H9 (cell line): Measurements from ENCODE around the gene PRKAG2. TPM values are rescaled to one million over a fixed set of nuclear protein-coding genes. Genes with fewer than 3 reads are reported as not detected.

Experiments used
- DNase-seq: peaks from one replicate; pipeline ENCODE4 v3.0.0-alpha.2; 2017
- H2AFZ ChIP-seq: one replicate; pipeline ENCODE4 v1.6.1; 2013; ENCODE audit warnings: mild to moderate bottlenecking, low read length, control low read depth, moderate library complexity
- H2AK5ac ChIP-seq: 2 replicates; pipeline ENCODE4 v1.6.1; 2013; ENCODE audit warnings: low read length, control low read depth, mixed read lengths; ENCODE audit not compliant: insufficient read length
- H2BK120ac ChIP-seq: one replicate; pipeline ENCODE4 v1.6.1; 2013; ENCODE audit warnings: low read depth, mild to moderate bottlenecking, low read length, control low read depth, inconsistent platforms; ENCODE audit not compliant: poor library complexity, severe bottlenecking
- H2BK12ac ChIP-seq: 2 replicates; pipeline ENCODE4 v1.6.1; 2013; ENCODE audit warnings: low read length, control low read depth, mixed read lengths, low read depth; ENCODE audit not compliant: insufficient read length
- H2BK15ac ChIP-seq: 2 replicates; pipeline ENCODE4 v1.6.1; 2013; ENCODE audit warnings: low read depth, low read length, control low read depth
- H2BK20ac ChIP-seq: one replicate; pipeline ENCODE4 v1.6.1; 2013; ENCODE audit warnings: low read depth, mild to moderate bottlenecking, low read length, control low read depth, inconsistent platforms; ENCODE audit not compliant: poor library complexity, severe bottlenecking
- H2BK5ac ChIP-seq: 2 replicates; pipeline ENCODE4 v1.6.1; 2013; ENCODE audit warnings: low read length, control low read depth, mixed read lengths; ENCODE audit not compliant: insufficient read length
- H3K14ac ChIP-seq: 2 replicates; pipeline ENCODE4 v1.6.1; 2013; ENCODE audit warnings: low read length, control low read depth; ENCODE audit not compliant: insufficient read depth
- H3K18ac ChIP-seq: 2 replicates; pipeline ENCODE4 v1.6.1; 2013; ENCODE audit warnings: low read depth, mild to moderate bottlenecking, mixed read lengths, low read length, control low read depth; ENCODE audit not compliant: insufficient read length
- H3K23ac ChIP-seq: 2 replicates; pipeline ENCODE4 v1.6.1; 2013; ENCODE audit warnings: low read length, control low read depth, mixed read lengths, low read depth; ENCODE audit not compliant: insufficient read length
- H3K23me2 ChIP-seq: 2 replicates; pipeline ENCODE4 v1.6.1; 2013; ENCODE audit warnings: low read depth, mild to moderate bottlenecking, mixed read lengths, low read length, control low read depth; ENCODE audit not compliant: insufficient read length, poor library complexity, severe bottlenecking
- H3K27ac ChIP-seq: 2 replicates; pipeline ENCODE4 v1.5.1; 2013; ENCODE audit warnings: low read length, control low read depth, mixed read lengths, low read depth; ENCODE audit not compliant: insufficient read length
- H3K27me3 ChIP-seq: 2 replicates; pipeline ENCODE4 v1.6.1; 2013; ENCODE audit warnings: low read length, control low read depth, inconsistent platforms; ENCODE audit not compliant: insufficient read depth
- H3K4ac ChIP-seq: 2 replicates; pipeline ENCODE4 v1.6.1; 2013; ENCODE audit warnings: low read depth, mild to moderate bottlenecking, control low read depth, inconsistent platforms, low read length, moderate library complexity
- H3K4me1 ChIP-seq: 2 replicates; pipeline ENCODE4 v1.6.1; 2013; ENCODE audit warnings: low read length, control low read depth, inconsistent platforms; ENCODE audit not compliant: insufficient read depth
- H3K4me2 ChIP-seq: 2 replicates; pipeline ENCODE4 v1.6.1; 2013; ENCODE audit warnings: low read length, control low read depth, mixed read lengths; ENCODE audit not compliant: insufficient read length, insufficient read depth
- H3K56ac ChIP-seq: 2 replicates; pipeline ENCODE4 v1.6.1; 2013; ENCODE audit warnings: low read depth, mild to moderate bottlenecking, mixed read lengths, low read length, control low read depth; ENCODE audit not compliant: insufficient read length
- H3K79me1 ChIP-seq: 2 replicates; pipeline ENCODE4 v1.6.1; 2013; ENCODE audit warnings: low read depth, mild to moderate bottlenecking, moderate library complexity, low read length, control low read depth, inconsistent platforms; ENCODE audit not compliant: insufficient read depth, poor library complexity, severe bottlenecking
- H3K79me2 ChIP-seq: 2 replicates; pipeline ENCODE4 v1.6.1; 2013; ENCODE audit warnings: low read length, control low read depth, inconsistent platforms; ENCODE audit not compliant: insufficient read depth
- H3K9ac ChIP-seq: 2 replicates; pipeline ENCODE4 v1.6.1; 2013; ENCODE audit warnings: low read length, control low read depth, mixed read lengths; ENCODE audit not compliant: insufficient read length; ENCODE audit errors: extremely low read depth
- H3K9me3 ChIP-seq: one replicate; pipeline ENCODE4 v1.6.1; 2013; ENCODE audit warnings: low read depth, low read length, inconsistent platforms; ENCODE audit not compliant: control insufficient read depth
- H3T11ph ChIP-seq: one replicate; pipeline ENCODE4 v1.6.1; 2013; ENCODE audit warnings: mild to moderate bottlenecking, low read length, control low read depth, inconsistent platforms
- H4K20me1 ChIP-seq: one replicate; pipeline ENCODE4 v1.6.1; 2013; ENCODE audit not compliant: control insufficient read depth, insufficient read length, insufficient read depth
- H4K5ac ChIP-seq: 2 replicates; pipeline ENCODE4 v1.6.1; 2013; ENCODE audit warnings: low read depth, mild to moderate bottlenecking, mixed read lengths, low read length, control low read depth; ENCODE audit not compliant: insufficient read length
- H4K8ac ChIP-seq: replicated peaks from 2 replicates; pipeline ENCODE4 v1.6.1; 2013; ENCODE audit warnings: low read length, control low read depth, mixed read lengths, low read depth; ENCODE audit not compliant: insufficient read length
- H4K91ac ChIP-seq: 2 replicates; pipeline ENCODE4 v1.6.1; 2013; ENCODE audit warnings: low read depth, mild to moderate bottlenecking, moderate library complexity, mixed read lengths, low read length, control low read depth; ENCODE audit not compliant: insufficient read length
- H3K27ac Mint-ChIP-seq, 3 experiments: 2 replicates in 2 of 3; 3 replicates in 1 of 3; pipeline ENCODE4 v1.8.0; 2020 to 2021; ENCODE audit warnings: mixed read lengths in 3 of 3, mild to moderate bottlenecking in 1 of 3, moderate library complexity in 1 of 3
- H3K27me3 Mint-ChIP-seq: 2 replicates; pipeline ENCODE4 v1.8.0; 2021; ENCODE audit warnings: low read depth, mild to moderate bottlenecking, moderate library complexity, mixed read lengths
- H3K36me3 Mint-ChIP-seq, 3 experiments: 2 replicates in 2 of 3; 3 replicates in 1 of 3; pipeline ENCODE4 v1.8.0; 2020 to 2021; ENCODE audit warnings: low read depth in 3 of 3, mixed read lengths in 3 of 3; ENCODE audit not compliant: insufficient read depth in 1 of 3
- H3K4me1 Mint-ChIP-seq, 2 experiments: 2 replicates each; pipeline ENCODE4 v1.8.0; 2020; ENCODE audit warnings: mixed read lengths in 2 of 2
- H3K4me3 Mint-ChIP-seq, 2 experiments: 2 replicates in 1 of 2; 3 replicates in 1 of 2; pipeline ENCODE4 v1.8.0; 2020 to 2021; ENCODE audit warnings: mild to moderate bottlenecking in 2 of 2, mixed read lengths in 2 of 2, moderate library complexity in 1 of 2
- H3K9me3 Mint-ChIP-seq, 2 experiments: 2 replicates in 1 of 2; 3 replicates in 1 of 2; pipeline ENCODE4 v1.8.0; 2020; ENCODE audit warnings: mild to moderate bottlenecking in 2 of 2, mixed read lengths in 2 of 2, moderate library complexity in 1 of 2
- whole genome bisulfite sequencing: extraction: QIAGEN DNeasy Blood & Tissue Kit; methylation state at CpG from one replicate; pipeline ENCODE4 v1.1.7; 2013; ENCODE audit warnings: missing lambda C conversion rate, low lambda C conversion rate, mixed read lengths; ENCODE audit not compliant: insufficient read length; ENCODE audit errors: extremely low coverage; 5-methylcytosine and 5-hydroxymethylcytosine counted together
- total RNA-seq: library from RNA; stranded (reverse); gene quantifications from 2 replicates; pipeline ENCODE4 v1.2.1, GENCODE V29; 2021
- TF ChIP-seq, protein P1 (sequence below): fragments of 200-600 bp; sonication (generic); conservative IDR thresholded peaks from 3 replicates; pipeline ENCODE4 v1.8.0; 2021; ENCODE audit warnings: antibody characterized with exemption, mild to moderate bottlenecking

The PRKAG2 gene
- total RNA-seq, 1 experiment from 2014 or later = 11.8 TPM

DNA sequence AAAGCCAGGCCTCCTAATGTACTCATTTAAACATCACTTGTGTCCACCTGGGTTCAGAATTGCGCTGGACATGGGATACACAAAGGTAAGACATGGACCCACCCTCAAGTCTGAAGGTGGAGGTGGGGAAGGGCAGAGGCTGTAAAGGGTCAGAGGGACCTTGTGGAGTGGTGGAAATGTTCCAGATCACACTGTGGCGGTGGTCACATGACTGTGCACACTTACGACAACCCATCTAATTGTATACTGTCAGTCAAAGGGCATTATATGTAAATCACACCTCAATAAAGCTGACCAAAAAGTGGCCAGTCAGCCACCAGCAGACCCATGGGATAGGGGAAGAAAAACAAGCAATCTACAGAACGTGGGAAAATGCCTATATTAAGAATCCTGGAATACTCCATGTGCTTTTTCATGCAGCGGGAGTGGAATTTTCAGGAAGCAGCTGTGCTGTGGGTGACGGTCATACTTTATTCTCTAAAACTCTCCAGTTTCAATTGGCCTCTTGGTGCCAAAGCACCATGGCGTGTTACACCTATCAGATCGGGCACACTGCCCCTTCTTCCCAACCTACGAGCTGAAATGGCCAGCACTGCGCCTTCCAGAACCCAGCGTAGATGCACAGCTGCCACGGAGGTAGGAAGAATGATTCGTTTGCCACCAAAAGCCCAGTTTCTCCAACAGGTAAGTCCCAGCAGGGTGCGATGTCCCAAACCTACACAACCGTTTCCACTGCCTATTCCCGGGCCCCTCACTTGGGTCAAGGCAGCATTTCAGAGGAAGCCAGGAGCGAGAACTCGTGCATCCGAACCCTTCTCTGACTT is 69.8 kb downstream of the PRKAG2 start:
- Histone ChIP-seq H2BK5ac (no peak overlapping the region), H4K8ac (no peak overlapping the region), H3K14ac (no peak overlapping the region; the same call in 1 of the 2 replicates), H4K5ac (no peak overlapping the region), H4K91ac (no peak overlapping the region), H2BK120ac (no peak overlapping the region), H3K4ac (no peak overlapping the region), H3K9me3 (no peaks in the 10 kb centered on the region), H2BK15ac (no peak overlapping the region), H3K56ac (no peak overlapping the region), H2BK12ac (no peak overlapping the region), H2AK5ac (no peak overlapping the region), H3K27ac (no peak overlapping the region), H3T11ph (no peak overlapping the region), H3K9ac (no peak overlapping the region), H3K18ac (peak overlapping the region; percentile 12), H3K79me2 (no peaks in the 10 kb centered on the region), H3K4me2 (no peak overlapping the region), H3K23me2 (no peaks in the 10 kb centered on the region), H3K79me1 (no peaks in the 10 kb centered on the region), H2AFZ (no peak overlapping the region), H2BK20ac (no peak overlapping the region), H3K23ac (no peak overlapping the region), H4K20me1 (no peaks in the 10 kb centered on the region), H3K4me1 (no peaks in the 10 kb centered on the region), H3K27me3 (no peaks in the 10 kb centered on the region)
- Mint-ChIP-seq H3K4me3 (no peak overlapping the region), H3K27ac (no peak overlapping the region; a peak in 1 of 7 replicates), H3K27me3 (peaks cover 5% of the 10 kb centered on the region), H3K9me3 (no peaks in the 10 kb centered on the region), H3K36me3 (no peaks in the 10 kb centered on the region), H3K4me1 (peaks cover 0 to 4% of the 10 kb centered on the region in 2 experiments; a peak in 1 of 4 replicates)
- TF ChIP-seq, protein P1, sequence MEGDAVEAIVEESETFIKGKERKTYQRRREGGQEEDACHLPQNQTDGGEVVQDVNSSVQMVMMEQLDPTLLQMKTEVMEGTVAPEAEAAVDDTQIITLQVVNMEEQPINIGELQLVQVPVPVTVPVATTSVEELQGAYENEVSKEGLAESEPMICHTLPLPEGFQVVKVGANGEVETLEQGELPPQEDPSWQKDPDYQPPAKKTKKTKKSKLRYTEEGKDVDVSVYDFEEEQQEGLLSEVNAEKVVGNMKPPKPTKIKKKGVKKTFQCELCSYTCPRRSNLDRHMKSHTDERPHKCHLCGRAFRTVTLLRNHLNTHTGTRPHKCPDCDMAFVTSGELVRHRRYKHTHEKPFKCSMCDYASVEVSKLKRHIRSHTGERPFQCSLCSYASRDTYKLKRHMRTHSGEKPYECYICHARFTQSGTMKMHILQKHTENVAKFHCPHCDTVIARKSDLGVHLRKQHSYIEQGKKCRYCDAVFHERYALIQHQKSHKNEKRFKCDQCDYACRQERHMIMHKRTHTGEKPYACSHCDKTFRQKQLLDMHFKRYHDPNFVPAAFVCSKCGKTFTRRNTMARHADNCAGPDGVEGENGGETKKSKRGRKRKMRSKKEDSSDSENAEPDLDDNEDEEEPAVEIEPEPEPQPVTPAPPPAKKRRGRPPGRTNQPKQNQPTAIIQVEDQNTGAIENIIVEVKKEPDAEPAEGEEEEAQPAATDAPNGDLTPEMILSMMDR = no peak
- DNase-seq = no peak
- WGBS = no CpG with 5 or more reads among the region's 19 CpGs
